Testis (tissue), 2 donors: ENCODE data around the gene KRT6B.
"Not testable (repeated sequence)": the region's sequence is repeated elsewhere in the genome, so short reads cannot be mapped to it uniquely, and the experiment has no call there.

Experiments
- CTCF ChIP-seq, 3 experiments: fragments of 450-650 bp in 2 of 3; fragments of 200-600 bp in 1 of 3; sonication (generic) in 1 of 3; IDR thresholded peaks; one replicate each; pipeline ENCODE4 v1.5.1; 2016 to 2019; ENCODE audit warnings: antibody characterized with exemption in 3 of 3, mild to moderate bottlenecking in 2 of 3, moderate library complexity in 1 of 3
- POLR2A ChIP-seq: fragments of 450-650 bp; IDR thresholded peaks from one replicate; pipeline ENCODE4 v1.6.1; 2017; ENCODE audit warnings: antibody characterized with exemption, mild to moderate bottlenecking, moderate library complexity

- not testable (repeated sequence) for TF ChIP-seq CTCF (IDR thresholded peaks at IDR 0.05); POLR2A
Measured at GRCh38 chr12:52447196-52447595, 4.8 kb downstream of the KRT6B start.
